Activated CD4-positive, alpha-beta T cell treated with anti-CD3 and anti-CD28 coated beads, Interleukin-2, amount 10 ng/mL, durations not matched to agents 24 days and 14 days (primary cell): ENCODE measurements around the gene CMC2. TPM values are rescaled to one million over a fixed set of nuclear protein-coding genes. Genes with fewer than 3 reads are reported as not detected.

Experiments
- DNase-seq: peaks from one replicate; pipeline ENCODE4 v3.0.0; 2022
- H3K27ac Mint-ChIP-seq: one replicate; pipeline ENCODE4 v1.8.0; 2022; ENCODE audit warnings: mild to moderate bottlenecking, mixed read lengths
- H3K27me3 Mint-ChIP-seq: one replicate; pipeline ENCODE4 v1.8.0; 2022; ENCODE audit warnings: mixed read lengths
- H3K36me3 Mint-ChIP-seq: one replicate; pipeline ENCODE4 v1.8.0; 2022; ENCODE audit warnings: low read depth, mild to moderate bottlenecking, mixed read lengths
- H3K4me1 Mint-ChIP-seq: one replicate; pipeline ENCODE4 v1.8.0; 2021; ENCODE audit warnings: mixed read lengths
- H3K4me3 Mint-ChIP-seq: one replicate; pipeline ENCODE4 v1.8.0; 2022; ENCODE audit warnings: mild to moderate bottlenecking, moderate library complexity, mixed read lengths
- H3K9me3 Mint-ChIP-seq: one replicate; pipeline ENCODE4 v1.8.0; 2021; ENCODE audit warnings: mixed read lengths
- intact Hi-C: fragments of 100-400 bp; cut with micrococcal nuclease; formaldehyde crosslinking; loops from one replicate; pipeline ENCODE4 v1.15.1; 2023
- total RNA-seq: library from RNA; stranded (reverse); gene quantifications from 2 replicates; pipeline ENCODE4 v1.2.3, GENCODE V29; 2022

CMC2 gene
- total RNA-seq, 1 donor from 2014 or later = 130 TPM

- H3K9me3 Mint-ChIP-seq = no peaks in the 10 kb centered on the region
- intact Hi-C loops = no loop called here
- DNase-seq = no peak
- no peaks in the 10 kb centered on the region for H3K27me3 Mint-ChIP-seq
- H3K4me3 Mint-ChIP-seq = no peak overlapping the region
- H3K36me3 Mint-ChIP-seq = peaks cover 31% of the 10 kb centered on the region
- no peak overlapping the region for H3K27ac Mint-ChIP-seq
- peaks cover 15% of the 10 kb centered on the region for H3K4me1 Mint-ChIP-seq
Observed at GRCh38 chr16:80982646-80983045, 24.0 kb downstream of the CMC2 start.

- peaks cover 5% of the 10 kb centered on the region for H3K4me1 Mint-ChIP-seq
- H3K27me3 Mint-ChIP-seq = no peaks in the 10 kb centered on the region
- H3K27ac Mint-ChIP-seq = no peak overlapping the region
- no peaks in the 10 kb centered on the region for H3K9me3 Mint-ChIP-seq
- H3K4me3 Mint-ChIP-seq = no peak overlapping the region
- no peak for DNase-seq
- H3K36me3 Mint-ChIP-seq = peaks cover 32% of the 10 kb centered on the region
- intact Hi-C loops = no loop called here
Observed at GRCh38 chr16:80981103-80981502, 25.6 kb downstream of the CMC2 start.

GRCh38 chr16:80976946-80977345, 29.7 kb downstream of the CMC2 start:
- intact Hi-C loops = no loop called here
- peaks cover 48% of the 10 kb centered on the region for H3K36me3 Mint-ChIP-seq
- no peak overlapping the region for H3K27ac Mint-ChIP-seq
- no peak for DNase-seq
- H3K27me3 Mint-ChIP-seq = no peaks in the 10 kb centered on the region
- no peak overlapping the region for H3K4me3 Mint-ChIP-seq
- H3K9me3 Mint-ChIP-seq = no peaks in the 10 kb centered on the region
- H3K4me1 Mint-ChIP-seq = peaks cover 6% of the 10 kb centered on the region

DNA sequence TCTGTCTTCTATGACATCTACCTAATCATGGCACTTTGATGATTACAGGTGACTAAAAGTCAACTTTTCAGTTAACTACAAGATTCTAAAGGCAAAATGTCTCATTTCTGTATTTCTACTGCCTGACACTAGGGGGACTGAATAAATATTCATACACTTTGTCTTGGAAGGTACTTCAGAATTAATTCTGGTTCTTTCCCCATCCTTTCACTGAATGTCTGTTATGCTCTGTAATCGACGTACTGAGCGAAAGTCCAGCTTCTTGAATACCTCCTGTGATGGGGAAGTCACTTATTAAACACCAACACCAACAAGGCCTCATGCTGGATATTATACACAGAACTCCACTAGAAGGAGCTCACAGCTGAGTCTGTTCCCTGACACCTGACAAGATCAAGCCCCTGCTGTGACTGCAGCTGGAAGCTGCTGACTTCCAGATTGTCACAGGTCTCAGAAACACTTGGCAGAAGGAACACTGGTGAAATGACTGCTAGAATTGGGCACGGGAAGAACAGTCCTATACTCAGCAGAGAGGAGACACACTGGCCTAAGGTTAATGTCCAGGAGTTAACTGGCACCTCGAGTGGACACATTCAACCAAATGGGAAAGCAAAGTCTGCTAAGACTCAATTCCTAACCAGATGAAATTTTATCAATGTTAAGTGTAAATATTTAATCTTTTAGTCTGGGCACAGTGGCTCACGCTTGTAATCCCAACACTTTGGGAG, 31.9 kb downstream of the CMC2 start:
- Mint-ChIP-seq H3K27me3 (no peaks in the 10 kb centered on the region), H3K4me1 (peaks cover 9% of the 10 kb centered on the region), H3K9me3 (no peaks in the 10 kb centered on the region), H3K27ac (peak overlapping the region; percentile 67), H3K4me3 (no peak overlapping the region), H3K36me3 (peaks cover 44% of the 10 kb centered on the region)
- no peak for DNase-seq
- intact Hi-C loops = no loop called here

GRCh38 chr16:80973991-80974390, 32.7 kb downstream of the CMC2 start:
- peaks cover 46% of the 10 kb centered on the region for H3K36me3 Mint-ChIP-seq
- no peaks in the 10 kb centered on the region for H3K27me3 Mint-ChIP-seq
- H3K27ac Mint-ChIP-seq = no peak overlapping the region
- no peaks in the 10 kb centered on the region for H3K9me3 Mint-ChIP-seq
- intact Hi-C loops = no loop called here
- H3K4me1 Mint-ChIP-seq = peaks cover 9% of the 10 kb centered on the region
- no peak overlapping the region for H3K4me3 Mint-ChIP-seq
- no peak for DNase-seq

- Mint-ChIP-seq H3K27ac (no peak overlapping the region), H3K4me3 (no peak overlapping the region), H3K4me1 (peaks cover 9% of the 10 kb centered on the region), H3K36me3 (peaks cover 46% of the 10 kb centered on the region), H3K27me3 (no peaks in the 10 kb centered on the region), H3K9me3 (no peaks in the 10 kb centered on the region)
- DNase-seq = no peak
- intact Hi-C loops = no loop called here
Observed at GRCh38 chr16:80972611-80973010, 34.1 kb downstream of the CMC2 start.

GRCh38 chr16:80971819-80972218, 34.9 kb downstream of the CMC2 start:
- H3K36me3 Mint-ChIP-seq = peaks cover 43% of the 10 kb centered on the region
- no peak overlapping the region for H3K4me3 Mint-ChIP-seq
- H3K4me1 Mint-ChIP-seq = peaks cover 9% of the 10 kb centered on the region
- H3K27me3 Mint-ChIP-seq = no peaks in the 10 kb centered on the region
- H3K9me3 Mint-ChIP-seq = no peaks in the 10 kb centered on the region
- no peak for DNase-seq
- H3K27ac Mint-ChIP-seq = peak overlapping the region; percentile 6
- intact Hi-C loops = no loop called here

GRCh38 chr16:80969114-80969484, 37.6 kb downstream of the CMC2 start:
- no peaks in the 10 kb centered on the region for H3K9me3 Mint-ChIP-seq
- peaks cover 5% of the 10 kb centered on the region for H3K4me1 Mint-ChIP-seq
- H3K36me3 Mint-ChIP-seq = peaks cover 23% of the 10 kb centered on the region
- no peaks in the 10 kb centered on the region for H3K27me3 Mint-ChIP-seq
- intact Hi-C loops = no loop called here
- no peak for DNase-seq
- no peak overlapping the region for H3K4me3 Mint-ChIP-seq
- no peak overlapping the region for H3K27ac Mint-ChIP-seq

- H3K27me3 Mint-ChIP-seq = no peaks in the 10 kb centered on the region
- no peak overlapping the region for H3K4me3 Mint-ChIP-seq
- peaks cover 5% of the 10 kb centered on the region for H3K4me1 Mint-ChIP-seq
- peaks cover 20% of the 10 kb centered on the region for H3K36me3 Mint-ChIP-seq
- DNase-seq = no peak
- no peaks in the 10 kb centered on the region for H3K9me3 Mint-ChIP-seq
- H3K27ac Mint-ChIP-seq = no peak overlapping the region
- intact Hi-C loops = no loop called here
Observed at GRCh38 chr16:80968386-80969113, 38.1 kb downstream of the CMC2 start.

DNA sequence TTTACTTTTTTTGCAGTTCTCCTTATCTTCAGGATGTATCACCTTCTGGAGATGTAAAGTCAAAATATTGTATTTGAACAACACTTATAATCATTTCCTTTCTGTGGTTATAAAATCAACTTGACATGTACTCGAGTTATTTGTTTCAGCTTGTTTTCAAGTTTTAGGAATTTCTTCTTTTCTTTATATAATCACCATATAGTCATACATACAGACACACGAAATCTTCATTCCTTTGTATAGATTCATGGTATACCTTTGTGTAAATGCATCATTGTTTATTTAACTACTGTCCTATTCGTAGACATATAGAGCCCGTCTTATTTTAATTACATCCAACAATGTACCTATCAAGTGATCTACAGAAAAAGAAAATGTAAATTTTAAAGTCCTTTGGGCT, 40.1 kb downstream of the CMC2 start:
- H3K27ac Mint-ChIP-seq = no peak overlapping the region
- intact Hi-C loops = no loop called here
- H3K27me3 Mint-ChIP-seq = no peaks in the 10 kb centered on the region
- H3K4me3 Mint-ChIP-seq = no peak overlapping the region
- H3K36me3 Mint-ChIP-seq = peaks cover 12% of the 10 kb centered on the region
- H3K4me1 Mint-ChIP-seq = no peaks in the 10 kb centered on the region
- no peak for DNase-seq
- no peaks in the 10 kb centered on the region for H3K9me3 Mint-ChIP-seq

DNA sequence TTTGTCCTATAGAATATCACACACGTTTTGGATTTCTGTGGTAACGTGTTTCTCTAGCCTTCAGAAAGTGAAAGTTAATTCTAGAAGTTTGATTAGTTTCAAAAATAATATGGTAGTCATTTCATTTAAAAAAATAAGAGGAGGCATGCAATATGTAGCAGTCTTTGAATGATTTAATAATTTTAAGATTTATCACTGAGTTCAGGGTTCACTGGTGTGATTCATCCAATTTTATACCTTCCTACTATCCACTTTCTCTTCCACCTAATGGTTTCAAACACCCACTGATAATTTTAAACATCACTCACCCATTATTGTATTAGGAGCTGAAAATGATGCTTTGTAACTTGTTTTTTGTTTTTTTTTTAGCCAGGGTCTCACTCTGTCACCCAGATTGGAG, 42.3 kb downstream of the CMC2 start:
- DNase-seq = no peak
- peaks cover 14% of the 10 kb centered on the region for H3K9me3 Mint-ChIP-seq
- H3K36me3 Mint-ChIP-seq = peaks cover 9% of the 10 kb centered on the region
- H3K4me3 Mint-ChIP-seq = no peak overlapping the region
- H3K27me3 Mint-ChIP-seq = no peaks in the 10 kb centered on the region
- no peak overlapping the region for H3K27ac Mint-ChIP-seq
- H3K4me1 Mint-ChIP-seq = no peaks in the 10 kb centered on the region
- intact Hi-C loops = no loop called here

GRCh38 chr16:80962879-80963278, 43.8 kb downstream of the CMC2 start:
- Mint-ChIP-seq H3K36me3 (peaks cover 6% of the 10 kb centered on the region), H3K27ac (no peak overlapping the region), H3K9me3 (peaks cover 24% of the 10 kb centered on the region), H3K4me1 (no peaks in the 10 kb centered on the region), H3K27me3 (no peaks in the 10 kb centered on the region), H3K4me3 (no peak overlapping the region)
- no peak for DNase-seq
- intact Hi-C loops = no loop called here

DNA sequence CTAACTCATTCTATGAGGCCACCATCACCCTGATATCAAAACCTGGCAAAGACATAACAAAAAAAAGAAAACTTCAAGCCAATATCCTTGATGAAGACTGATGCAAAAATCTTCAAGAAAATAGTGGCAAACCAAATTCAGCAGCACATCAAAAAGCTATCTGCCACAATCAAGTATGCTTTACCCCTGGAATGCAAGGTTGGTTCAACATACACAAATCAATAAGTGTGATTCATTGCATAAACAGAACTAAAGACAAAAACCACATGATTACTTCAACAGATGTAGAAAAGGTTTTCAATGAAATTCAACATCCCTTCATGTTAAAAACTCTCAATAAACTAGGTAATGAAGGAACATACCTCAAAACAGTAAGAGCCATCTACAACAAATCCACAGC, 48.4 kb downstream of the CMC2 start:
- no peaks in the 10 kb centered on the region for H3K4me1 Mint-ChIP-seq
- H3K4me3 Mint-ChIP-seq = no peak overlapping the region
- H3K27ac Mint-ChIP-seq = no peak overlapping the region
- no peak for DNase-seq
- intact Hi-C loops = no loop called here
- H3K36me3 Mint-ChIP-seq = peaks cover 14% of the 10 kb centered on the region
- no peaks in the 10 kb centered on the region for H3K27me3 Mint-ChIP-seq
- peaks cover 42% of the 10 kb centered on the region for H3K9me3 Mint-ChIP-seq

GRCh38 chr16:80954985-80955384, 51.7 kb downstream of the CMC2 start:
- H3K9me3 Mint-ChIP-seq = peaks cover 34% of the 10 kb centered on the region
- no peaks in the 10 kb centered on the region for H3K4me1 Mint-ChIP-seq
- intact Hi-C loops = no loop called here
- H3K36me3 Mint-ChIP-seq = peaks cover 14% of the 10 kb centered on the region
- no peak overlapping the region for H3K27ac Mint-ChIP-seq
- H3K27me3 Mint-ChIP-seq = no peaks in the 10 kb centered on the region
- DNase-seq = no peak
- no peak overlapping the region for H3K4me3 Mint-ChIP-seq
